Progenitor cell of endocrine pancreas (in vitro differentiated cells): ENCODE results near the gene IPCEF1. TPM values are rescaled to one million over a fixed set of nuclear protein-coding genes. Genes with fewer than 3 reads are reported as not detected.

ENCODE experiments used
- DNase-seq: peaks from one replicate; pipeline ENCODE4 v3.0.0; 2021; ENCODE audit warnings: low spot score; ENCODE audit not compliant: unreplicated experiment
- H3K27ac Mint-ChIP-seq: 2 replicates; pipeline ENCODE4 v1.8.0; 2021; ENCODE audit warnings: mild to moderate bottlenecking, moderate library complexity, mixed read lengths
- H3K27me3 Mint-ChIP-seq: 2 replicates; pipeline ENCODE4 v1.8.0; 2021; ENCODE audit warnings: mixed read lengths
- H3K36me3 Mint-ChIP-seq: 2 replicates; pipeline ENCODE4 v1.8.0; 2022; ENCODE audit warnings: mixed read lengths; ENCODE audit not compliant: insufficient read depth
- H3K4me1 Mint-ChIP-seq: 2 replicates; pipeline ENCODE4 v1.8.0; 2021; ENCODE audit warnings: low read depth, mixed read lengths
- H3K4me3 Mint-ChIP-seq: 2 replicates; pipeline ENCODE4 v1.8.0; 2021; ENCODE audit warnings: low read depth, mild to moderate bottlenecking, moderate library complexity, mixed read lengths
- H3K9me3 Mint-ChIP-seq: 2 replicates; pipeline ENCODE4 v1.8.0; 2021; ENCODE audit warnings: low read depth, mixed read lengths
- total RNA-seq: library from RNA; stranded (reverse); gene quantifications from 2 replicates; pipeline ENCODE4 v1.2.1, GENCODE V29; 2021
- TF ChIP-seq, protein P1 (sequence below): fragments of 200-600 bp; sonication (generic); IDR thresholded peaks from one replicate; pipeline ENCODE4 v1.5.0; 2021; ENCODE audit warnings: antibody characterized with exemption, mild to moderate bottlenecking; ENCODE audit not compliant: unreplicated experiment

IPCEF1 gene
- total RNA-seq, 1 donor from 2014 or later: 0.77 TPM

GRCh38 chr6:154289818-154290508 lies 66.6 kb downstream of the IPCEF1 start:
- Mint-ChIP-seq H3K4me3 (no peak overlapping the region), H3K27ac (peak overlapping the region; percentile 10), H3K36me3 (peaks cover 2% of the 10 kb centered on the region), H3K9me3 (peaks cover 6% of the 10 kb centered on the region), H3K4me1 (no peaks in the 10 kb centered on the region), H3K27me3 (no peaks in the 10 kb centered on the region)
- TF ChIP-seq, protein P1, sequence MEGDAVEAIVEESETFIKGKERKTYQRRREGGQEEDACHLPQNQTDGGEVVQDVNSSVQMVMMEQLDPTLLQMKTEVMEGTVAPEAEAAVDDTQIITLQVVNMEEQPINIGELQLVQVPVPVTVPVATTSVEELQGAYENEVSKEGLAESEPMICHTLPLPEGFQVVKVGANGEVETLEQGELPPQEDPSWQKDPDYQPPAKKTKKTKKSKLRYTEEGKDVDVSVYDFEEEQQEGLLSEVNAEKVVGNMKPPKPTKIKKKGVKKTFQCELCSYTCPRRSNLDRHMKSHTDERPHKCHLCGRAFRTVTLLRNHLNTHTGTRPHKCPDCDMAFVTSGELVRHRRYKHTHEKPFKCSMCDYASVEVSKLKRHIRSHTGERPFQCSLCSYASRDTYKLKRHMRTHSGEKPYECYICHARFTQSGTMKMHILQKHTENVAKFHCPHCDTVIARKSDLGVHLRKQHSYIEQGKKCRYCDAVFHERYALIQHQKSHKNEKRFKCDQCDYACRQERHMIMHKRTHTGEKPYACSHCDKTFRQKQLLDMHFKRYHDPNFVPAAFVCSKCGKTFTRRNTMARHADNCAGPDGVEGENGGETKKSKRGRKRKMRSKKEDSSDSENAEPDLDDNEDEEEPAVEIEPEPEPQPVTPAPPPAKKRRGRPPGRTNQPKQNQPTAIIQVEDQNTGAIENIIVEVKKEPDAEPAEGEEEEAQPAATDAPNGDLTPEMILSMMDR: no peak
- DNase-seq: no peak

GRCh38 chr6:154285826-154286225 lies 70.8 kb downstream of the IPCEF1 start:
- Mint-ChIP-seq H3K27me3 (no peaks in the 10 kb centered on the region), H3K4me3 (no peak overlapping the region), H3K9me3 (peaks cover 6% of the 10 kb centered on the region), H3K36me3 (peaks cover 2% of the 10 kb centered on the region), H3K4me1 (no peaks in the 10 kb centered on the region), H3K27ac (no peak overlapping the region)
- TF ChIP-seq, protein P1: no peak
- no peak for DNase-seq

DNA sequence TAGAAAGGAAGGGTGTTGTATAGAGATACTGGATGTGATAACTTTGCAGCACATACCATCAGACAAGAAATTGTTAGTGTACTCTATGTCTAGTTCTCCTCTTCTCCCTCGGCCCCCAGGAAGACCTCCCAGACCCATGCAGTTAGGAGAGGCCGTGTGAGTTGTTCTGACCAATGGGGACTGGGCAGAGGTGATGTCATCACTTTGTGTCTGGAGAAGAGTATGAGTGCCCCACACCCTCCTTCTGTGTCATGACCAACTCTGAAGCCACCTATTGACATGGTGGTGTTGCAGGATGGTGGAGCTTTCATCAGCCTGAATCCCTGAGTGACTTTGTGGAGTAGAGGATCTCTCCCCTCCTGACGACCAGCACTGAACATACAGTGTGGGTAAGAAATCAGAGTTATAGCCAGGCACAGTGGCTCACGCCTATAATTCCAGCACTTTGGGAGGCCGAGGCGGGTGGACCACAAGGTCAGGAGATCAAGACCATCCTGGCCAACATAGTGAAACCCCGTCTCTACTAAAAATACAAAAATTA lies 72.2 kb downstream of the IPCEF1 start:
- H3K4me3 Mint-ChIP-seq: no peak overlapping the region

GRCh38 chr6:154280521-154280920 lies 76.1 kb downstream of the IPCEF1 start:
- TF ChIP-seq, protein P1: no peak
- Mint-ChIP-seq H3K9me3 (no peaks in the 10 kb centered on the region), H3K4me1 (no peaks in the 10 kb centered on the region), H3K4me3 (no peak overlapping the region), H3K27ac (no peak overlapping the region), H3K36me3 (no peaks in the 10 kb centered on the region), H3K27me3 (no peaks in the 10 kb centered on the region)
- no peak for DNase-seq

More for the DNA sequence above, 72.2 kb downstream of the IPCEF1 start:
- Mint-ChIP-seq H3K27me3 (no peaks in the 10 kb centered on the region), H3K9me3 (no peaks in the 10 kb centered on the region), H3K4me1 (no peaks in the 10 kb centered on the region), H3K36me3 (no peaks in the 10 kb centered on the region), H3K27ac (no peak overlapping the region)
- no peak for DNase-seq
- TF ChIP-seq, protein P1: no peak

DNA sequence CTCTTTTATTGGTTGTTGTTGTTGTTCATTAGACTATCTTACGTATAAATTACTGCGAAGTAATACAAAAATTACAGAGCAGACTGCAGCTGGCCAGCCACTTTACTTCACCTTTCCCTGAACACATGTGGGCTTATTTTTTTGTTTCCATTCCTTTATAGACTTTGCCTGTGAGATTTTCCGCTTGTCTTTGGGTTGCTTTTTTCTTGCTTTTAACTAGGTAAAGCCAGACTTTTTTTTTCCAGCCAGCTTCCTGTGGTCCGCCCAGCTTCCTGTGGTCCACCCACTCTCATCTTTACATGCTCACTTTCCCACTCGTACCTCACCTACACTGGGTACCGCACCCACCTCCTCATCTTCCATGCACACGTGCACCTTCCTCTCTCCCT lies 79.0 kb downstream of the IPCEF1 start:
- DNase-seq: no peak
- TF ChIP-seq, protein P1: no peak
- Mint-ChIP-seq H3K36me3 (no peaks in the 10 kb centered on the region), H3K9me3 (peaks cover 3% of the 10 kb centered on the region), H3K27ac (no peak overlapping the region), H3K27me3 (no peaks in the 10 kb centered on the region), H3K4me1 (no peaks in the 10 kb centered on the region), H3K4me3 (no peak overlapping the region)
